NCI-H345 treated with DMSO at 0.1 percent for 48 hours (cell line): Measurements from ENCODE around the gene KCNK4.
A peak's percentile ranks its signal among the peaks of the same experiment; 100 is the strongest.

ENCODE experiments used
- DNase-seq: peaks from one replicate; lab custom pipeline; 2025; ENCODE audit not compliant: unreplicated experiment; lab: John Stamatoyannopoulos, UW

The KCNK4 gene

GRCh38 chr11:64268025-64268892 lies 22.8 kb upstream of the KCNK4 start:
- peak; percentile 54 for DNase-seq

- DNase-seq = no peak
These were observed 22.1 kb upstream of the KCNK4 start for GRCh38 chr11:64268893-64269539.

- peak; percentile 98 for DNase-seq
These were observed 21.4 kb upstream of the KCNK4 start for GRCh38 chr11:64269540-64270220.

GRCh38 chr11:64275031-64275800 lies 15.9 kb upstream of the KCNK4 start:
- no peak for DNase-seq

DNA sequence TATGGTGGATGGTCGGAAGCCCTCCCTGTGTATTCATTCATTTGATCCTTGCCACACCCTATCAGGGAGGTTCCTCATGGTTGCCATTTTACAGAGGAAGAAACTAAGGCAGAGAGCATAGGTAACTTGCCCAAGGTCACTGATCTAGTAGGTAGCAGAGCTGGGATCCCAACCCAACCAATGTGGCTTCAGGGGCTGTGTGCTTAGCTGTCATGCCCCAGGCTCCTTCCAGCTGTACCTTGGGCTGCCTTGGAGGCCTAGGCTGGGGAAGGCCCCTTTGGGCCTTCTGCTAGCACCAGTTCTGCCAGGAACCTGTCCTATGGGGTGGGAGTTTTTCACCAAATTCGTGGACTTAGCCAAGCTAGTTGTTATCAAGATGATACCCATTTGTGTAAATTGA lies 15.3 kb upstream of the KCNK4 start:
- no peak for DNase-seq

DNA sequence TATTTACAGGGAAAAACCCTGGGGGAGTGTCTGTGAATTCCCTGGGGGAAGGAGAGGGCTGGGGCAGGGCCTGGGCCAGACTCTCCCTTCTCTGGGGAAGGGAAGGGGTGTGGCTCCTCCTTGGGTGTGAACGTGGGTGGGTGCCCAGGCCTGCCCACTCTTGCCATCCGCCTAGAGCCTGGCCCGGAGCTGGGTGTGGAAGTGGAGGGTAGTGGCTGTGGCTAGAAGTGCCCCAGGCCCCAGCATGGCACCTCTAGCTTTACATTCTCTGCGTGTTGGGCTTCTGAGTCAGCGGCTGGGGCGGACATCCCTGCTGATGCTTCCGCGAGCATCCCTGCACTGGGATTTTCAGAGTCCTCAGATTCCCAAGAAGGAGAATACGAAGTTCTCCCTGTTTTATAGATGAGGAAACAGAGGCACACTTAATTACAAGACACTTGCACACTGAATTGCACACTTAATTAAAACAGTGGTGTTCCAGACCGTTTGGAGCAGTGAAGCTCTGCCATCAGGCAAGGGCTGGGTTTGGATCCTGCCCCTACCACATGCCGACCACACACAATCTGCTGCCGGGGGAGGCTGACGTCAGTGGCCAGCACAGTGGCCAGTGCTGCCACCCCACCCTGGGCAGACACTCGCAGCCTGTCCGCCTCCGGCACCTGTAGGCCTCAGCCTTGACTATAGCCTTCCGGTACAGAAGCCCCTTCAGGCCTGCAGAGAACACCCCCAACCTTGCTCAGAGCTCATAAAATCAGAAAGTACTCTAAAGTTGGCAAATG lies 14.3 kb upstream of the KCNK4 start:
- DNase-seq = no peak

- DNase-seq = no peak
These were observed 12.4 kb upstream of the KCNK4 start for GRCh38 chr11:64278576-64279190.

- DNase-seq = no peak
These were observed 8.9 kb upstream of the KCNK4 start for GRCh38 chr11:64281957-64282770.

- no peak for DNase-seq
These were observed 8.0 kb upstream of the KCNK4 start for GRCh38 chr11:64283092-64283491.

DNA sequence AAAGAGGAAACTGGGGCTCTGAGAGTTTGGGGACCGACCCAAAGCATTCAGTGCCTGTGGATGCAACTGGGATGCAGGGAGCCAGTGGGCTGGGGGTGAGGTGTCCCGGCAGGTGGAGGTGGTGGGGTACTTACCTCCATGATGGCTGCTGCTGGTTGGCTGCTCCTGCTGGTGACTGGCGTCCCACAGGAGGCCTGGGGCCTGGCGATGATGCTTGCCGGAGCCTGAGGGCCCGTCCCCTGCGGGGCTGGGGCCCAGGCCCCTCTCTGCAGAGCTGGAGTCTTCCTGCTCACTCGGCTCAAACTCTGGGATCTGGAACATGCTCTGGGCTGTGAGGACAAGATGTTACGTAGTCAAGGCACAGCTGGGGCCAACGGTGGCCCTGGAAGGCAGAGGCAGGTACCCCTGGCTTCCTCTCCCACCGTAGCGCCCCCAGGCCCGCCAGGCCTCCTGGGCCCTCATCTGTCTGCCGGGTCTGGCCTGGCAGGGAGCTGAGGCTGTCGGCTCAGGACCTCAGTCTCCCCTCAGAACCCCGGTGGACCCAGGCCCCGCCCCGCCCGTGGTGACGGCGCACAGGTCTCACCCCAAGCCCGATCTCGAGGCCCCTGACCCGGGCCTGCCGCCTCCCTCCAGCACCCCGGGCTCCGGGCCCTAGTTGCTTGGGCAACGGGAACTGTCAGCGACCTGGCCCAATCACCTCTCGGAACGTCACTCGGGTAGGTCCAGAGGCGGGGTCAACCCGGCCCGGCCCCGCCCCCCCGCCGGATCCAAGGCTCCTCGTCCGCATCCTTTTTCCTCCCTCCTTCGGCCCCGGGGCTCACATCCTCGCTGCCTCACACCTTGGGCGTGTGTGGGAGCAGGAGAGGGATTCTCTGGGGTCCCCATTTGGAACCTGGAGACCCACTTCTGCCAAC lies 6.8 kb upstream of the KCNK4 start, which contains the start of gene BAD:
TSS of gene BAD (minus strand) at position 618 of the 914 bp plus-strand sequence. CDS start at position 321, 297 bp downstream.
- DNase-seq = peak; percentile 80

- DNase-seq = peak; percentile 71
These were observed 5.9 kb upstream of the KCNK4 start, which contains the start of gene GPR137 for GRCh38 chr11:64284962-64285884. Gene GPR137, plus strand, starts transcription at chr11:64285848. Its CDS starts 677 bp downstream, at chr11:64286525.

DNA sequence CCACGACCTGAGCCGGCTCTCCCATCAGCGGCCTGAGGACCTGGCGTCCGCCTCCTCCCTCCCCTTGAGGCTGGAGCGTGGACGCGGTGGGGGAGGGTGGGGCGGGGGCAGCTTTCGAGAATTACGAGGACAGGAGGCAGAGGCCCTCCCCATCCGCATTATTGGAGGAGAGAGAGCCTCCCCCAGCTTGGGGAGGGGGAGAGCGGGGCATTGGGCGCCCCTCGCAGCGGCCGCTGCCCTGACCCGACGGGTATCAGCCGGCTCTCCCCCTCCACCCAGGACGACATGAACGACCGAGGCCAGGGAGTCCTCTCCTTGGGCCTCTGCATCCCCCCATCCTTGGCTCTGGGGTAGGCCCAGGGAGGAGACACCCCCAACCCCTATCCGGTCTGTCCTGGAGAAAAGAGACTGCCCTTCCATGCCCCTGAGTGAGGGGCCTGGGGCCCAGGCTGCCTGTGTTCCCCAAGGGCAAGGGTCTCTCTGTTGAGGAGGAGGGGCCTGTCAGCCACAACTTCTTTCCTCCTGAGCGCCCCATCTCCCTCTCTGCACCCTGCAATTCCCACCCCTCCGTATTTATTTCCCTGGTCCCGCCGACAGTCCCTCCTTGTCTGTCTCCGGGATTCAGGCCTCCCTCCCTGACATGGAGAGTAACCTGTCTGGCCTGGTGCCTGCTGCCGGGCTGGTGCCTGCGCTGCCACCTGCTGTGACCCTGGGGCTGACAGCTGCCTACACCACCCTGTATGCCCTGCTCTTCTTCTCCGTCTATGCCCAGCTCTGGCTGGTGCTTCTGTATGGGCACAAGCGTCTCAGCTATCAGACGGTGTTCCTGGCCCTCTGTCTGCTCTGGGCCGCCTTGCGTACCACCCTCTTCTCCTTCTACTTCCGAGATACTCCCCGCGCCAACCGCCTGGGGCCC lies 5.0 kb upstream of the KCNK4 start:
- peak; percentile 65 for DNase-seq

DNA sequence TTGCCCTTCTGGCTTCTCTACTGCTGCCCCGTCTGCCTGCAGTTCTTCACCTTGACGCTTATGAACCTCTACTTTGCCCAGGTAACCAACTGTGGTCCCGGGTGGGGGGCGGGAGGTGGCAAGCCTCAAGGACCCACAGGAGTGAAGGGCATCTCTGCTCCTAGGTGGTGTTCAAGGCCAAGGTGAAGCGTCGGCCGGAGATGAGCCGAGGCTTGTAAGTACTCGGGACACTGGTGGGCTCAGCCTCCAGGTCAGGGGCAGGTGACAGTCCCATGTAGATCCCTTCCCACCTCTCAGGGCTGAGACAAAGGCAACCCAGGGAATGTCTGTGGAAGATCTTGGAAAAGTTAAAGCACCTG lies 4.3 kb upstream of the KCNK4 start:
- no peak for DNase-seq

DNA sequence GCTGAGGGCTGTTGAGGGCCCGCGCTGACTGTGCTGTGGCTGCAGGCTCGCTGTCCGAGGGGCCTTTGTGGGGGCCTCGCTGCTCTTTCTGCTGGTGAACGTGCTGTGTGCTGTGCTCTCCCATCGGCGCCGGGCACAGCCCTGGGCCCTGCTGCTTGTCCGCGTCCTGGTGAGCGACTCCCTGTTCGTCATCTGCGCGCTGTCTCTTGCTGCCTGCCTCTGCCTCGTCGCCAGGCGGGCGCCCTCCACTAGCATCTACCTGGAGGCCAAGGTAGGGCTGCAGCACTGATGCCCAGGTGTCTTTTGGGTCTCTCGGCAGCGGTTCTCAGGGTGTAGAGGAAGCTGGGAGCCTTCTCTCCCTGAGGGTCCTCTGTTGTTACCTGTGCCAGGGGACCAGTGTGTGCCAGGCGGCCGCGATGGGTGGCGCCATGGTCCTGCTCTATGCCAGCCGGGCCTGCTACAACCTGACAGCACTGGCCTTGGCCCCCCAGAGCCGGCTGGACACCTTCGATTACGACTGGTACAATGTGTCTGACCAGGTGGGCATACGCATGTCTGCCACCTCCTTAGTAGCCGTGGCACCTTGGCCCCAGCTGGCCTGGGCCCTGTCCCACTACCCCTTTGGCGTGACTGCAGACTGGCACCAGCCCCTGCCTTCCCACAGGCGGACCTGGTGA lies 3.3 kb upstream of the KCNK4 start:
- no peak for DNase-seq

GRCh38 chr11:64288353-64288750 lies 2.8 kb upstream of the KCNK4 start:
- no peak for DNase-seq
